Measurements from ENCODE around the gene TRIM21. TPM values are rescaled to one million over a fixed set of nuclear protein-coding genes. Genes with fewer than 3 reads are reported as not detected.
"Not testable (repeated sequence)": the region's sequence is repeated elsewhere in the genome, so short reads cannot be mapped to it uniquely, and the experiment has no call there.

Gene TRIM21
- polyA plus RNA-seq, 3 donors, result 20.5 to 22.6 (median 21.7) TPM

- DNase-seq (ENCODE audit: extremely low read depth in 1 of 11, low read depth in 9 of 11, low spot score in 4 of 11), result not testable (repeated sequence)
Observed at GRCh38 chr11:4345366-4345765, 48.1 kb downstream of the TRIM21 start.

Other genes starting within 250 kb of the TRIM21 start
- gene OR52B4, start 25.3 kb downstream of the TRIM21 start, polyA plus RNA-seq (ENCODE audit: insufficient read length in 3 of 3), result not detected
- not detected for gene OR52K2, start 55.6 kb upstream of the TRIM21 start, polyA plus RNA-seq (ENCODE audit: insufficient read length in 3 of 3)
- gene OR52K1, start 88.9 kb upstream of the TRIM21 start, polyA plus RNA-seq (ENCODE audit: insufficient read length in 3 of 3), result under 1 TPM; 0.10 to 0.18 (median 0.11) TPM
- not detected for gene OR52M1, start 151.5 kb upstream of the TRIM21 start, polyA plus RNA-seq (ENCODE audit: insufficient read length in 3 of 3)
- not detected for gene OR52I2, start 188.0 kb upstream of the TRIM21 start, polyA plus RNA-seq (ENCODE audit: insufficient read length in 3 of 3)
- under 1 TPM in 2 of 3 donors, not detected in 1; 0.05 to 0.06 TPM for gene OR52I1, start 200.3 kb upstream of the TRIM21 start, polyA plus RNA-seq (ENCODE audit: insufficient read length in 3 of 3)
- 10 to 100 TPM; 19.0 to 21.0 (median 19.6) TPM for gene TRIM68, start 214.5 kb upstream of the TRIM21 start, polyA plus RNA-seq (ENCODE audit: insufficient read length in 3 of 3)
- not detected for gene OR51D1, start 243.8 kb upstream of the TRIM21 start, polyA plus RNA-seq (ENCODE audit: insufficient read length in 3 of 3)